Measurements from ENCODE around the gene CALHM3.
A peak's percentile ranks its signal among the peaks of the same experiment; 100 is the strongest.

CALHM3 gene

GRCh38 chr10:103475437-103475836 is 3.6 kb downstream of the CALHM3 start:
- DNase-seq (ENCODE audit: low spot score) = no peak

- no peak for DNase-seq (ENCODE audit: low spot score)
These were observed 5.0 kb downstream of the CALHM3 start for GRCh38 chr10:103474077-103474476.

- peak; percentile 84 for DNase-seq (ENCODE audit: low spot score)
These were observed 5.8 kb downstream of the CALHM3 start for GRCh38 chr10:103473261-103473671.

GRCh38 chr10:103472005-103472404 is 7.0 kb downstream of the CALHM3 start:
- no peak for DNase-seq (ENCODE audit: low spot score)

- DNase-seq (ENCODE audit: low spot score) = no peak
These were observed 8.0 kb downstream of the CALHM3 start for GRCh38 chr10:103470761-103471653.

- DNase-seq (ENCODE audit: low spot score) = no peak
These were observed 9.8 kb downstream of the CALHM3 start for GRCh38 chr10:103469201-103469600.

- no peak for DNase-seq (ENCODE audit: low spot score)
These were observed 11.6 kb downstream of the CALHM3 start for GRCh38 chr10:103467406-103467805.

- no peak for DNase-seq (ENCODE audit: low spot score)
These were observed 12.3 kb downstream of the CALHM3 start for GRCh38 chr10:103466734-103467133.

GRCh38 chr10:103465411-103466179 is 13.4 kb downstream of the CALHM3 start:
- DNase-seq (ENCODE audit: low spot score) = no peak

- no peak for DNase-seq (ENCODE audit: low spot score)
These were observed 15.5 kb downstream of the CALHM3 start for GRCh38 chr10:103463499-103463898.

- DNase-seq (ENCODE audit: low spot score) = no peak
These were observed 19.4 kb downstream of the CALHM3 start for GRCh38 chr10:103459615-103460014.

GRCh38 chr10:103458720-103459119 is 20.3 kb downstream of the CALHM3 start, which contains the start of gene CALHM1:
CALHM1 (minus strand) TSS chr10:103458900; CDS start chr10:103458751, 149 bp downstream.
- peak; percentile 72 for DNase-seq (ENCODE audit: low spot score)

GRCh38 chr10:103457896-103458583 is 21.0 kb downstream of the CALHM3 start:
- no peak for DNase-seq (ENCODE audit: low spot score)

- DNase-seq (ENCODE audit: low spot score) = no peak
These were observed 21.8 kb downstream of the CALHM3 start for GRCh38 chr10:103457176-103457712.

- DNase-seq (ENCODE audit: low spot score) = no peak
These were observed 22.9 kb downstream of the CALHM3 start for GRCh38 chr10:103456074-103456660.

GRCh38 chr10:103455235-103455634 is 23.8 kb downstream of the CALHM3 start:
- DNase-seq (ENCODE audit: low spot score) = no peak

- no peak for DNase-seq (ENCODE audit: low spot score)
These were observed 25.0 kb downstream of the CALHM3 start for GRCh38 chr10:103454026-103454425.

- no peak for DNase-seq (ENCODE audit: low spot score)
These were observed 26.4 kb downstream of the CALHM3 start for GRCh38 chr10:103452506-103453230.

- DNase-seq (ENCODE audit: low spot score) = peak; percentile 75
These were observed 27.1 kb downstream of the CALHM3 start, which contains the start of gene CALHM2 for GRCh38 chr10:103451831-103452505. CALHM2 (minus strand) TSS chr10:103452370; CDS start chr10:103449941, 2,429 bp downstream.

Data from SK-N-DZ (cell line).